ENCODE measurements around the gene RRP7A. TPM values are rescaled to one million over a fixed set of nuclear protein-coding genes. Genes with fewer than 3 reads are reported as not detected.

Gene RRP7A
- total and polyA plus RNA-seq, 10 of the 15 experiments (the other 5 are each of a cell fraction or from before 2014, with no cell fraction given): 2.9 to 114 (median 43.8) TPM

GRCh38 chr22:42492323-42492690, 27.3 kb downstream of the RRP7A start (continued):
- TF ChIP-seq CEBPZ (IDR thresholded peaks at IDR 0.05; ENCODE audit: low read depth, low read length) (no peak), SMC3 (IDR thresholded peaks at IDR 0.05; ENCODE audit: borderline replicate concordance, low read length) (no peak), CREM (IDR thresholded peaks at IDR 0.05; ENCODE audit: low read depth) (no peak)
- TF ChIP-seq, protein P1, sequence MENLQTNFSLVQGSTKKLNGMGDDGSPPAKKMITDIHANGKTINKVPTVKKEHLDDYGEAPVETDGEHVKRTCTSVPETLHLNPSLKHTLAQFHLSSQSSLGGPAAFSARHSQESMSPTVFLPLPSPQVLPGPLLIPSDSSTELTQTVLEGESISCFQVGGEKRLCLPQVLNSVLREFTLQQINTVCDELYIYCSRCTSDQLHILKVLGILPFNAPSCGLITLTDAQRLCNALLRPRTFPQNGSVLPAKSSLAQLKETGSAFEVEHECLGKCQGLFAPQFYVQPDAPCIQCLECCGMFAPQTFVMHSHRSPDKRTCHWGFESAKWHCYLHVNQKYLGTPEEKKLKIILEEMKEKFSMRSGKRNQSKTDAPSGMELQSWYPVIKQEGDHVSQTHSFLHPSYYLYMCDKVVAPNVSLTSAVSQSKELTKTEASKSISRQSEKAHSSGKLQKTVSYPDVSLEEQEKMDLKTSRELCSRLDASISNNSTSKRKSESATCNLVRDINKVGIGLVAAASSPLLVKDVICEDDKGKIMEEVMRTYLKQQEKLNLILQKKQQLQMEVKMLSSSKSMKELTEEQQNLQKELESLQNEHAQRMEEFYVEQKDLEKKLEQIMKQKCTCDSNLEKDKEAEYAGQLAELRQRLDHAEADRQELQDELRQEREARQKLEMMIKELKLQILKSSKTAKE (IDR thresholded peaks at IDR 0.05; ENCODE audit: low read depth, poor library complexity, severe bottlenecking): no peak

- Histone ChIP-seq H3K27me3 (replicated peaks in 1 of 2; ENCODE audit: control insufficient read depth in 2 of 2, insufficient read depth in 2 of 2, low read length in 1 of 2) (no peaks in the 10 kb centered on the region), H3K27ac (ENCODE audit: control insufficient read depth, insufficient read depth) (no peak overlapping the region), H3K36me3 (ENCODE audit: control insufficient read depth in 2 of 2, insufficient read depth in 2 of 2, low read length in 1 of 2) (no peaks in the 10 kb centered on the region), H3K9me3 (replicated peaks; ENCODE audit: control insufficient read depth, insufficient read depth, low read length) (no peaks in the 10 kb centered on the region), H4K20me1 (ENCODE audit: control insufficient read depth, insufficient read depth) (no peaks in the 10 kb centered on the region), H3K4me1 (ENCODE audit: control insufficient read depth, insufficient read depth, low read length) (no peaks in the 10 kb centered on the region), H3K9ac (ENCODE audit: control insufficient read depth, insufficient read depth, low read length) (no peak overlapping the region), H3K4me3 (no peak overlapping the region), H3K4me2 (ENCODE audit: control insufficient read depth, insufficient read depth) (no peak overlapping the region), H3K79me2 (ENCODE audit: control insufficient read depth, insufficient read depth, low read length) (no peaks in the 10 kb centered on the region), H2AFZ (ENCODE audit: control insufficient read depth, low read depth, low read length) (no peak overlapping the region)
- DNase-seq (ENCODE audit: low read depth, low spot score) (no peak), FAIRE-seq (no peak), ATAC-seq (no peak)
- in situ Hi-C loops (cut with MboI) (no loop called here), intact Hi-C loops (cut with micrococcal nuclease; ENCODE audit: unreplicated experiment) (no loop called here)
- POLR2A ChIA-PET: interaction anchor here (0.6 kb wide), 1 partner anchor 635 kb away, joined by 5 read pairs; no protein-coding TSS in a partner anchor
- WGBS (ENCODE audit: insufficient coverage, insufficient replicate concordance, low lambda C conversion rate, missing lambda C conversion rate): 45% methylated on average over 8 of the region's 8 CpGs
- TF ChIP-seq BHLHE40 (IDR thresholded peaks at IDR 0.05; ENCODE audit: borderline replicate concordance in 1 of 2, low read depth in 2 of 2, low read length in 1 of 2) (no peak), NRF1 (conservative IDR thresholded peaks at IDR 0.05; ENCODE audit: low read depth, low read length) (no peak), WRNIP1 (IDR thresholded peaks at IDR 0.05; ENCODE audit: borderline replicate concordance, low read depth, low read length) (no peak), NFXL1 (IDR thresholded peaks at IDR 0.05; ENCODE audit: borderline replicate concordance) (no peak)
- RAD21 ChIA-PET (ENCODE audit: unreplicated experiment): interaction anchor here (0.6 kb wide), 1 partner anchor 528 kb away, joined by 3 read pairs; no protein-coding TSS in a partner anchor
- SMC1A ChIA-PET (ENCODE audit: uncharacterized antibody, unreplicated experiment): no interaction called here
- CTCF ChIA-PET: no interaction called here
- no TSS peak for BruUV-seq (replicated peaks)
Observed at GRCh38 chr22:42490243-42490832, 29.3 kb downstream of the RRP7A start.
